GM12873 (cell line): ENCODE measurements around the gene ATP6V0E2.

Source experiments
- CTCF ChIP-seq: IDR thresholded peaks from 2 replicates; pipeline ENCODE4 v1.5.1; 2012; ENCODE audit warnings: low read depth, mild to moderate bottlenecking, moderate library complexity, low read length, control low read depth; ENCODE audit not compliant: insufficient read depth; ENCODE audit errors: missing control alignments

Gene ATP6V0E2

GRCh38 chr7:149878523-149878921, 4.8 kb downstream of the ATP6V0E2 start:
- TF ChIP-seq CTCF, result no peak

GRCh38 chr7:149879271-149879743, 5.5 kb downstream of the ATP6V0E2 start:
- no peak for TF ChIP-seq CTCF

- TF ChIP-seq CTCF, result no peak
These were observed 6.2 kb downstream of the ATP6V0E2 start for GRCh38 chr7:149879766-149880637.

- TF ChIP-seq CTCF, result no peak
These were observed 7.0 kb downstream of the ATP6V0E2 start for GRCh38 chr7:149880638-149881311.

GRCh38 chr7:149881328-149882247, 7.8 kb downstream of the ATP6V0E2 start:
- no peak for TF ChIP-seq CTCF

GRCh38 chr7:149882248-149883047, 8.7 kb downstream of the ATP6V0E2 start:
- no peak for TF ChIP-seq CTCF
